ENCODE measurements around the gene HS3ST1.

Gene HS3ST1

DNA sequence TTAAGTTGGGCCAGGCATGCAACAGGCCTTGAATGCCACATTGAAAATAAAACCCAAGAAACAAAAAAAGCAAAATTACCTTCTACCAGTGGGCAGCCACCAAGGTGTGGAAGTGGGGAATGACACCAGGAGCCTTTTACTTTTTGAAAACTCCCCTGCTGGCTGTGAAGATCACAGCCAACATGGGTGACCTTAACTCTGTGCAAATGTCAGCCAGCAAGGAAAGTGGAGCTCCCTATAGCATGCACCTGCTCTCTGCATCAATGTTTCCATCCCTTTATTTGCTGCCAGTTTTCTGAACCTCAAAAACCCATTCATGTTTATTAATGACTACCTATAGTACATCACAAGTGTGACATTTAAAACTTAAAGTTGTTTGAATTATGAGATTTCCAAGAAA, 63.7 kb downstream of the HS3ST1 start:
- TF ChIP-seq, protein P1, sequence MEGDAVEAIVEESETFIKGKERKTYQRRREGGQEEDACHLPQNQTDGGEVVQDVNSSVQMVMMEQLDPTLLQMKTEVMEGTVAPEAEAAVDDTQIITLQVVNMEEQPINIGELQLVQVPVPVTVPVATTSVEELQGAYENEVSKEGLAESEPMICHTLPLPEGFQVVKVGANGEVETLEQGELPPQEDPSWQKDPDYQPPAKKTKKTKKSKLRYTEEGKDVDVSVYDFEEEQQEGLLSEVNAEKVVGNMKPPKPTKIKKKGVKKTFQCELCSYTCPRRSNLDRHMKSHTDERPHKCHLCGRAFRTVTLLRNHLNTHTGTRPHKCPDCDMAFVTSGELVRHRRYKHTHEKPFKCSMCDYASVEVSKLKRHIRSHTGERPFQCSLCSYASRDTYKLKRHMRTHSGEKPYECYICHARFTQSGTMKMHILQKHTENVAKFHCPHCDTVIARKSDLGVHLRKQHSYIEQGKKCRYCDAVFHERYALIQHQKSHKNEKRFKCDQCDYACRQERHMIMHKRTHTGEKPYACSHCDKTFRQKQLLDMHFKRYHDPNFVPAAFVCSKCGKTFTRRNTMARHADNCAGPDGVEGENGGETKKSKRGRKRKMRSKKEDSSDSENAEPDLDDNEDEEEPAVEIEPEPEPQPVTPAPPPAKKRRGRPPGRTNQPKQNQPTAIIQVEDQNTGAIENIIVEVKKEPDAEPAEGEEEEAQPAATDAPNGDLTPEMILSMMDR (conservative IDR thresholded peaks at IDR 0.05; ENCODE audit: low read depth, low read length): no peak
- H3K4me3 ChIP-seq (ENCODE audit: low read depth, low read length): no peak overlapping the region
- no peak for DNase-seq (ENCODE audit: low read depth)

DNA sequence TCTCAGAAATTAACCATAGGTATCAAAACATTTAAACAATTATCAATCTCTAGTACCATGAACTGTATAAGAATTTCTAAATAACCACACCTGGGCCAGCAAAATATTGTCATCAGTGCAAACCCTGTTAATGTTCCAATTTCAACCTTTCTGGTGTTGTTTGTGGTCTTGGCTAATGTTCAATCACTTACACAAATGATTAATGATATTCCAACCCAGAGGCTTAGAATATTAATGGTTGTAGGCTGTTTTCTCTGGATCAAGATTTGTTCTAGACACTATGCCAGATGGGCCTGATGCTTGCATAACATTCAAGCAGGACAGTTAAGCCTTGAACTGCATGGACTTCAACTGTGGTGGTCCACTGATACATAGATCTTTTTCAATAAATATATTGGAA, 69.1 kb downstream of the HS3ST1 start:
- no peak for DNase-seq (ENCODE audit: low read depth)
- no peak overlapping the region for H3K4me3 ChIP-seq (ENCODE audit: low read depth, low read length)
- TF ChIP-seq, protein P1 (conservative IDR thresholded peaks at IDR 0.05; ENCODE audit: low read depth, low read length): no peak

DNA sequence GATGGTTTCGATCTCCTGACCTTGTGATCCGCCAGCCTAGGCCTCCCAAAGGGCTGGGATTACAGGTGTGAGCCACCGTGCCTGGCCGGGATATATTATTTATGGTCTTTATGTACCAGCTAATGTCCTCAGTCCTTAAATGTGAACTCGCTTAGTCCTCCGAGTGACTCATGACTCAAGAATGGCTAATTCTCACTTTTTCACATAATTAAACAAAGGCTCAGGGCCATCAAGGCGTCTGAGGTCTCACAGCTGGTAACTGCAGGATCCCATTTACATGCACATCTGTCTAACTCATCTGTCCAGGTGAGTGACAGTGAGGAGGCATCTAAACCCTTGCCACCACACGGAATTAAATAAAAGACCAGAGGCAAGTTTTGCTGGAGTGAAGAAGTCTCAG, 73.5 kb downstream of the HS3ST1 start:
- TF ChIP-seq, protein P1 (conservative IDR thresholded peaks at IDR 0.05; ENCODE audit: low read depth, low read length): no peak
- no peak overlapping the region for H3K4me3 ChIP-seq (ENCODE audit: low read depth, low read length)
- DNase-seq (ENCODE audit: low read depth): no peak

DNA sequence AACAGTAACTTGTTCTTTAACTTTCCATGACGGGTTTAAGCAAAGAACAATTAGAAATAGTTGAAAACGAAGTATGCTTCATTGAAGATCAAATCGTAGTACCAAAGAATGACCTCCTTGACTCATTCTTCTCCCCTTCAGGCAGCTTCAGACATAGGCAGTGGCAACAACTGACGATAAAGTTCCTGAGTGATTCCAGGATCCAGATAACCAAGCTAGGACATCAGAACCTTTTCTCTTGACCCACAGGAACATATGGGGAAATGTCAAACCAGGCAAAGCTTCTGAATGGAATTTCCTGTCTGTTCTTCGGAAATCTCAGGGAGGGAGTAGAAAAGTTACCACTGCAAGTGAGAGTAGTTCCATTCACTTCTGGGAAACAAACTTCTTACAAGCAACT, 74.2 kb downstream of the HS3ST1 start:
- H3K4me3 ChIP-seq (ENCODE audit: low read depth, low read length): no peak overlapping the region
- TF ChIP-seq, protein P1 (conservative IDR thresholded peaks at IDR 0.05; ENCODE audit: low read depth, low read length): no peak
- no peak for DNase-seq (ENCODE audit: low read depth)

DNA sequence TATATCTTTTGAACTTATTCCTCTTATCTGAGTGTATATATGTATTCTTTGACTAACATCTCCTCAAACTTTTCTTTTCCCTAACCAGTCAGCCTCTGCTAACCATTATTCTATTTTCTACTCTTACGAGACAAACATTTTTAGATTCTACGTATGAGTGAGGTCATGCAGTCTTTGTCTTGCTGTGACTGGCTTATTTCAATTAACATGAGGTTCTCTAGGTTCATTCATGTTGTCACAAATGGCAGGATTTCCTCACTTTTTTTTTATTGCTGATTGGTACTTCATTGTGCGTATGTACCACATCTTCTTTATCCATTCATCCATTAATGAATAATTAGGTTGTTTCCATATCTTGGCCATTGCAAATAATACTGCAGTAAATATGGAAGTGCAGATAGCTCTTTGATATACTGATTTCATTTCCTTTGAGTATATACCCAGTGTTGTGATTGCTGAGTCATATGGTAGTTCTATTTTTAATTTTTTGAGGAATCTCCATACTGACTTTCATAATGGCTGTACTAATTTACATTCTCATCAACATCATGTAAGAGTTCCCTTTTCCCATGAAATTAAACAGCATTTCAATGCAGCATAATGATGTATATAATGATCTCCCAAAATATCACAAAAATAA, 80.1 kb downstream of the HS3ST1 start:
- TF ChIP-seq, protein P1 (conservative IDR thresholded peaks at IDR 0.05; ENCODE audit: low read depth, low read length): no peak
- DNase-seq (ENCODE audit: low read depth): no peak

DNA sequence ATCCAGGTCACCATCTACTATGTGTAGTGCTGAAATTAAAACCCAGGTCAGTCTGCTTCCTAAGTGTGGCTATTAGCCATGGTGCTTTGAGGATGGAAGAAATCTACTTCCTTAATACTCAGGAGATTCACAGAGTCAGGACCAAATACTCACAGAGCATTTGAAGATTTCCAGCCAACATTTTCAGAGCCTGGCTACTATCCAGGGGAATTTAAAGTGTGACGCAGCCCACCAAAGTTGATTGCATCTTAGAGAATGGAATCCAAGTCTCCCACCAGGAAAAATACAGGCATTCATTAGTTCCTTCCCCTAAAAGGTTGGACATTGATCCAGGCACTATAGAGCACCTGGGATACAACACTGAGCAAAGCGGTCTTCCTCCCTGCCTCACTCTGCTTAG, 83.8 kb downstream of the HS3ST1 start:
- H3K4me3 ChIP-seq (ENCODE audit: low read depth, low read length): no peak overlapping the region
- DNase-seq (ENCODE audit: low read depth): no peak
- TF ChIP-seq, protein P1 (conservative IDR thresholded peaks at IDR 0.05; ENCODE audit: low read depth, low read length): no peak

More for the DNA sequence above, 80.1 kb downstream of the HS3ST1 start:
- H3K4me3 ChIP-seq (ENCODE audit: low read depth, low read length): no peak overlapping the region

DNA sequence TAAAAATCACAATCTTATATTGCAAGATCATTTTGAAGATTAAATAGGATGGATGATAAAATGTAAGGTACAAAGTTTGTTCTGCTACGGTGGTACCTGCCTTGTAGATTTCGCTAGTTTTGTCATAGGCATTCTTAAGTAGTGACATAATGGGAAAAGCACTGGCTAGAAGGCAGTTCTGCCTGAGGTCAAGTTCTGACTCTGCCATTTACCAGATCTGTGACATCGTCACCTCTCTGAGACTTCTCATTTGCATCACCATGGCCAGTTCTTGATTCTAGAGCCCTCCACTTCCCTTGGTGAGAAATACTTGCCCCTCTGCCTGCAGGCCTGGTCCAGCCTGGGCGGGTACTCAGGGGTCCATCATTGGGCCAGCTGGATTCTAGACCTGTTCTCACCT, 85.2 kb downstream of the HS3ST1 start:
- H3K4me3 ChIP-seq (ENCODE audit: low read depth, low read length): no peak overlapping the region
- no peak for DNase-seq (ENCODE audit: low read depth)
- TF ChIP-seq, protein P1 (conservative IDR thresholded peaks at IDR 0.05; ENCODE audit: low read depth, low read length): no peak
